Measurements from ENCODE around the gene ACOT4.
"Not testable (repeated sequence)": the region's sequence is repeated elsewhere in the genome, so short reads cannot be mapped to it uniquely, and the experiment has no call there.

Gene ACOT4

GRCh38 chr14:73634011-73634833 is 42.5 kb downstream of the ACOT4 start:
- H3K4me3 ChIP-seq (ENCODE audit: low read depth, low read length), result no peak overlapping the region

DNA sequence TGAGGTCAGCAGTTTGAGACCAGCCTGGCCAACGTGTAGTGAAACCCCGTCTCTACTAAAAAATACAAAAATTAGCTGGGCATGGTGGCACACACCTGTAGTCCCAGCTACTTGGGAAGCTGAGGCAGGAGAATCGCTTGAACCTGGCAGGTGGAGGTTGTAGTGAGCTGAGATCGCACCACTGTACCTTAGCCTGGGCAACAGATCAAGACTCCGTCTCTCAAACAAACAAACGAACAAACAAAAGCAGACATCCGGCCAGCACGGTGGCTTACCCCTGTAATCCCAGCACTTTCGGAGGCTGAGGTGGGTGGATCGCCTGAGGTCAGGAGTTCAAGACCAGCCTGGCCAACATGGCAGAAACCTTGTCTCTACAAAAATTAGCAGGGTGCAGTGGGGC is 44.7 kb downstream of the ACOT4 start:
- H3K4me3 ChIP-seq (ENCODE audit: low read depth, low read length); DNase-seq (ENCODE audit: low read depth): not testable (repeated sequence)

More at GRCh38 chr14:73634011-73634833, 42.5 kb downstream of the ACOT4 start:
- TF ChIP-seq CTCF (IDR thresholded peaks at IDR 0.05; ENCODE audit: control insufficient read depth, extremely low read depth, insufficient read depth), result no peak
- DNase-seq (ENCODE audit: low read depth), result no peak

DNA sequence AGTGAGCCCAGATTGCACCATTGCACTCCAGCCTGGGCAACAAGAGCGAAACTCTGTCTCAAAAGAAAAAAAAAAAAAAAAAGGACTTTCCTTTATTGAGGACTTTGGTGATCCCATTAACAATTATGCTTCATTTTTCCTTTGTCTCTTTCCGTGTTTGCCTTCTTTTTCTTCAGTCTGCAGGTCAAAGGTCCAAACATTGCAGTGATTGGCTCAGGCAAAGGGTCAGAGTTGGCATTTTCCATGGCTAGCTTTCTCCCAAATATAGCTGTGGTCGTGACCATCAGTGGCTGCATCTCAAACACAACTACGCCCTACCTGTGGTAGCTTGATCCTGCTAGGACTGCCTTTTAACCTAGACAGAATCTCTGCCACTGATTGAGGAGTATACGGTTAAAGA is 46.2 kb downstream of the ACOT4 start:
- no peak overlapping the region for H3K4me3 ChIP-seq (ENCODE audit: low read depth, low read length)
- no peak for TF ChIP-seq CTCF (IDR thresholded peaks at IDR 0.05; ENCODE audit: control insufficient read depth, extremely low read depth, insufficient read depth)
- DNase-seq (ENCODE audit: low read depth), result no peak

- H3K4me3 ChIP-seq (ENCODE audit: low read depth, low read length), result no peak overlapping the region
- DNase-seq (ENCODE audit: low read depth), result no peak
- TF ChIP-seq CTCF (IDR thresholded peaks at IDR 0.05; ENCODE audit: control insufficient read depth, extremely low read depth, insufficient read depth), result no peak
These were observed 49.2 kb downstream of the ACOT4 start for GRCh38 chr14:73640796-73641365.

- no peak for DNase-seq (ENCODE audit: low read depth)
- TF ChIP-seq CTCF (IDR thresholded peaks at IDR 0.05; ENCODE audit: control insufficient read depth, extremely low read depth, insufficient read depth), result no peak
- H3K4me3 ChIP-seq (ENCODE audit: low read depth, low read length), result peak within 1 kb of the TSS; percentile 93
These were observed 53.0 kb downstream of the ACOT4 start, which contains the start of gene DNAL1 for GRCh38 chr14:73644531-73645247. Gene DNAL1 (plus strand): TSS chr14:73644986. CDS start chr14:73645040, 54 bp downstream.

DNA sequence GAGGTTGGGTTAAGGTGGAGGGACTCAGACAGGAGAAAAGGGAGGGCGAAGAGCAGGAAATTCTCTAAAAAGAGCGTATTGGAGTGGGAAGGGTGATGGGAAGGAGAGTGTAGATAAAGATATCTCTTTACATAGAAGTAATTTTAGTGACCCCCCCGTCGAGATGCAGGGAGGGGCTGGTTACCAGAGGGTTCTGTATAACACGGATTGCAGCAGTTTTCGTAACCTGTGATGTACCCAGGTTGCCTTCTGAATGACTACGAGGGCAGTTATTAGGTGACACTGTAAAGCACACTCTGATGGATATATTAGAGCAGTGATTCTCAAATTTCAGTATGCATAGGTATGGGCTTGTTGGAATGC is 53.6 kb downstream of the ACOT4 start:
- H3K4me3 ChIP-seq (ENCODE audit: low read depth, low read length), result peak overlapping the region; percentile 93
- no peak for TF ChIP-seq CTCF (IDR thresholded peaks at IDR 0.05; ENCODE audit: control insufficient read depth, extremely low read depth, insufficient read depth)
- DNase-seq (ENCODE audit: low read depth), result no peak

Measured in LNCaP clone FGC (cell line).